ENCODE data around the gene MTREX. TPM values are rescaled to one million over a fixed set of nuclear protein-coding genes. Genes with fewer than 3 reads are reported as not detected.

Gene MTREX
- total RNA-seq, 1 experiment from 2014 or later: 123 TPM

GRCh38 chr5:55320571-55320970 lies 12.8 kb downstream of the MTREX start:
- peaks cover 12% of the 10 kb centered on the region; the same call in 1 of the 2 replicates for H3K79me2 ChIP-seq (ENCODE audit: insufficient read depth, low read length)
- WGBS (ENCODE audit: extremely low coverage, insufficient read length, low lambda C conversion rate): no CpG with 5 or more reads among the region's 4 CpGs
- H2AFZ ChIP-seq (ENCODE audit: low read length): no peak overlapping the region
- TF ChIP-seq CTCF (conservative IDR thresholded peaks at IDR 0.05): no peak
- H2BK5ac ChIP-seq (ENCODE audit: insufficient read length, low read length): no peak overlapping the region
- no peak overlapping the region for H3K4me3 Mint-ChIP-seq
- no peak overlapping the region for H2AK5ac ChIP-seq (ENCODE audit: insufficient read length, low read length)
- H3K23me2 ChIP-seq (ENCODE audit: insufficient read length, low read depth, low read length, poor library complexity, severe bottlenecking): no peaks in the 10 kb centered on the region
- H3K23ac ChIP-seq (ENCODE audit: insufficient read length, low read depth, low read length): no peak overlapping the region
- H3K36me3 Mint-ChIP-seq (ENCODE audit: insufficient read depth in 1 of 3, low read depth in 3 of 3): peaks cover 25 to 41% (median 37%) of the 10 kb centered on the region in 3 experiments
- H3K14ac ChIP-seq (ENCODE audit: insufficient read depth, low read length): no peak overlapping the region
- no peak for DNase-seq
- H3K4ac ChIP-seq (ENCODE audit: low read depth, low read length): no peak overlapping the region
- no peak overlapping the region for H4K91ac ChIP-seq (ENCODE audit: insufficient read length, low read depth, low read length)
- no peak overlapping the region for H3K56ac ChIP-seq (ENCODE audit: insufficient read length, low read depth, low read length)
- H2BK120ac ChIP-seq (ENCODE audit: low read depth, low read length, poor library complexity, severe bottlenecking): no peak overlapping the region
- peaks cover 0 to 4% of the 10 kb centered on the region in 2 experiments; a peak in 1 of 5 replicates for H3K9me3 Mint-ChIP-seq
- no peak overlapping the region for H3K9ac ChIP-seq (ENCODE audit: extremely low read depth, insufficient read length, low read length)
- H3K27ac ChIP-seq (ENCODE audit: insufficient read length, low read depth, low read length): no peak overlapping the region
- H3K27me3 ChIP-seq (ENCODE audit: insufficient read depth, low read length): no peaks in the 10 kb centered on the region
- H3K27ac Mint-ChIP-seq: no peak overlapping the region
- no peaks in the 10 kb centered on the region for H3K27me3 Mint-ChIP-seq (ENCODE audit: low read depth)
- H3K4me2 ChIP-seq (ENCODE audit: insufficient read depth, insufficient read length, low read length): no peak overlapping the region
- no peaks in the 10 kb centered on the region for H3K4me1 ChIP-seq (ENCODE audit: insufficient read depth, low read length)
- no peak overlapping the region for H2BK12ac ChIP-seq (ENCODE audit: insufficient read length, low read depth, low read length)
- H4K20me1 ChIP-seq (ENCODE audit: control insufficient read depth, insufficient read depth, insufficient read length): no peaks in the 10 kb centered on the region
- H4K5ac ChIP-seq (ENCODE audit: insufficient read length, low read depth, low read length): no peak overlapping the region
- no peak overlapping the region for H3K18ac ChIP-seq (ENCODE audit: insufficient read length, low read depth, low read length)
- H2BK15ac ChIP-seq (ENCODE audit: low read depth, low read length): no peak overlapping the region
- H3K4me1 Mint-ChIP-seq: no peaks in the 10 kb centered on the region
- no peak overlapping the region for H2BK20ac ChIP-seq (ENCODE audit: low read depth, low read length, poor library complexity, severe bottlenecking)
- H3K79me1 ChIP-seq (ENCODE audit: insufficient read depth, low read depth, low read length, poor library complexity, severe bottlenecking): no peaks in the 10 kb centered on the region
- H3K9me3 ChIP-seq (ENCODE audit: control insufficient read depth, low read depth, low read length): no peaks in the 10 kb centered on the region
- no peak overlapping the region for H4K8ac ChIP-seq (replicated peaks; ENCODE audit: insufficient read length, low read depth, low read length)
- H3T11ph ChIP-seq (ENCODE audit: low read length): no peak overlapping the region
